Activated naive CD8-positive, alpha-beta T cell treated with anti-CD3 and anti-CD28 coated beads, Interleukin-2, amount 50 U/mL, for 24 hours (primary cell): Measurements from ENCODE around the gene FBXO11.

Experiments
- ATAC-seq: fragments of 150-1000 bp; cut with Tn5 transposase; one replicate; pipeline ENCODE4 v1.10.0; 2021
- DNase-seq: peaks from one replicate; pipeline ENCODE4 v3.0.0; 2021
- H3K27ac Mint-ChIP-seq: one replicate; pipeline ENCODE4 v1.8.0; 2021; ENCODE audit warnings: mild to moderate bottlenecking, mixed read lengths
- H3K27me3 Mint-ChIP-seq: one replicate; pipeline ENCODE4 v1.8.0; 2021; ENCODE audit warnings: mixed read lengths
- H3K36me3 Mint-ChIP-seq: one replicate; pipeline ENCODE4 v1.8.0; 2021; ENCODE audit warnings: low read depth, mixed read lengths
- H3K4me1 Mint-ChIP-seq: one replicate; pipeline ENCODE4 v1.8.0; 2021; ENCODE audit warnings: mixed read lengths
- H3K4me3 Mint-ChIP-seq: one replicate; pipeline ENCODE4 v1.8.0; 2021; ENCODE audit warnings: mild to moderate bottlenecking, moderate library complexity, mixed read lengths
- H3K9me3 Mint-ChIP-seq: one replicate; pipeline ENCODE4 v1.8.0; 2021; ENCODE audit warnings: mixed read lengths

Gene FBXO11

GRCh38 chr2:47843407-47843806 is 62.9 kb downstream of the FBXO11 start:
- Mint-ChIP-seq H3K4me1 (peaks cover 37% of the 10 kb centered on the region), H3K9me3 (no peaks in the 10 kb centered on the region), H3K4me3 (no peak overlapping the region), H3K27me3 (no peaks in the 10 kb centered on the region), H3K36me3 (peaks cover 15% of the 10 kb centered on the region), H3K27ac (peak overlapping the region; percentile 22)
- ATAC-seq (no peak), DNase-seq (no peak)

- ATAC-seq (peak; percentile 43), DNase-seq (no peak)
- no peak overlapping the region for H3K4me3 Mint-ChIP-seq
- peaks cover 13% of the 10 kb centered on the region for H3K36me3 Mint-ChIP-seq
- H3K27ac Mint-ChIP-seq: peak overlapping the region; percentile 22
- H3K27me3 Mint-ChIP-seq: no peaks in the 10 kb centered on the region
- H3K9me3 Mint-ChIP-seq: no peaks in the 10 kb centered on the region
- peaks cover 35% of the 10 kb centered on the region for H3K4me1 Mint-ChIP-seq
Observed at GRCh38 chr2:47842846-47843245, 63.5 kb downstream of the FBXO11 start.

- ATAC-seq (no peak), DNase-seq (no peak)
- H3K36me3 Mint-ChIP-seq: peaks cover 27% of the 10 kb centered on the region
- H3K27me3 Mint-ChIP-seq: no peaks in the 10 kb centered on the region
- peaks cover 18% of the 10 kb centered on the region for H3K4me1 Mint-ChIP-seq
- no peaks in the 10 kb centered on the region for H3K9me3 Mint-ChIP-seq
- H3K4me3 Mint-ChIP-seq: no peak overlapping the region
- no peak overlapping the region for H3K27ac Mint-ChIP-seq
Observed at GRCh38 chr2:47838686-47839085, 67.6 kb downstream of the FBXO11 start.

- Mint-ChIP-seq H3K27ac (no peak overlapping the region), H3K4me3 (no peak overlapping the region), H3K36me3 (peaks cover 25% of the 10 kb centered on the region)
Observed at GRCh38 chr2:47838249-47838648, 68.0 kb downstream of the FBXO11 start.

GRCh38 chr2:47833516-47833968 is 72.8 kb downstream of the FBXO11 start:
- Mint-ChIP-seq H3K27ac (no peak overlapping the region), H3K27me3 (no peaks in the 10 kb centered on the region), H3K36me3 (peaks cover 34% of the 10 kb centered on the region), H3K4me1 (peaks cover 3% of the 10 kb centered on the region), H3K4me3 (no peak overlapping the region), H3K9me3 (no peaks in the 10 kb centered on the region)
- ATAC-seq (no peak), DNase-seq (no peak)

More at GRCh38 chr2:47838249-47838648, 68.0 kb downstream of the FBXO11 start:
- DNase-seq (no peak), ATAC-seq (no peak)
- Mint-ChIP-seq H3K9me3 (no peaks in the 10 kb centered on the region), H3K4me1 (peaks cover 15% of the 10 kb centered on the region), H3K27me3 (no peaks in the 10 kb centered on the region)

GRCh38 chr2:47822518-47822917 is 83.8 kb downstream of the FBXO11 start:
- Mint-ChIP-seq H3K27me3 (no peaks in the 10 kb centered on the region), H3K4me1 (no peaks in the 10 kb centered on the region), H3K27ac (no peak overlapping the region), H3K4me3 (no peak overlapping the region), H3K9me3 (no peaks in the 10 kb centered on the region), H3K36me3 (peaks cover 51% of the 10 kb centered on the region)
- no peak for ATAC-seq
- DNase-seq: no peak

- no peaks in the 10 kb centered on the region for H3K27me3 Mint-ChIP-seq
- no peak overlapping the region for H3K27ac Mint-ChIP-seq
- H3K4me3 Mint-ChIP-seq: no peak overlapping the region
- H3K9me3 Mint-ChIP-seq: no peaks in the 10 kb centered on the region
- no peaks in the 10 kb centered on the region for H3K4me1 Mint-ChIP-seq
- peaks cover 54% of the 10 kb centered on the region for H3K36me3 Mint-ChIP-seq
- DNase-seq (no peak), ATAC-seq (no peak)
Observed at GRCh38 chr2:47819834-47820233, 86.5 kb downstream of the FBXO11 start.

GRCh38 chr2:47818777-47819176 is 87.5 kb downstream of the FBXO11 start:
- H3K4me1 Mint-ChIP-seq: no peaks in the 10 kb centered on the region
- H3K4me3 Mint-ChIP-seq: no peak overlapping the region
- H3K9me3 Mint-ChIP-seq: no peaks in the 10 kb centered on the region
- peaks cover 60% of the 10 kb centered on the region for H3K36me3 Mint-ChIP-seq
- no peak for DNase-seq
- ATAC-seq: no peak
- H3K27me3 Mint-ChIP-seq: no peaks in the 10 kb centered on the region
- H3K27ac Mint-ChIP-seq: no peak overlapping the region

- Mint-ChIP-seq H3K4me1 (peaks cover 18% of the 10 kb centered on the region), H3K27ac (no peak overlapping the region), H3K36me3 (peaks cover 71% of the 10 kb centered on the region), H3K9me3 (no peaks in the 10 kb centered on the region), H3K4me3 (no peak overlapping the region), H3K27me3 (no peaks in the 10 kb centered on the region)
- no peak for ATAC-seq
- no peak for DNase-seq
Observed at GRCh38 chr2:47815764-47816163, 90.5 kb downstream of the FBXO11 start.

- Mint-ChIP-seq H3K36me3 (peaks cover 68% of the 10 kb centered on the region), H3K4me3 (no peak overlapping the region), H3K9me3 (no peaks in the 10 kb centered on the region), H3K4me1 (peaks cover 23% of the 10 kb centered on the region), H3K27me3 (no peaks in the 10 kb centered on the region), H3K27ac (peak overlapping the region; percentile 63)
- DNase-seq: no peak
- no peak for ATAC-seq
Observed at GRCh38 chr2:47811668-47812067, 94.6 kb downstream of the FBXO11 start.

- Mint-ChIP-seq H3K27me3 (no peaks in the 10 kb centered on the region), H3K4me1 (peaks cover 26% of the 10 kb centered on the region), H3K4me3 (no peak overlapping the region), H3K27ac (peak overlapping the region; percentile 67), H3K36me3 (peaks cover 70% of the 10 kb centered on the region), H3K9me3 (no peaks in the 10 kb centered on the region)
- DNase-seq: no peak
- ATAC-seq: no peak
Observed at GRCh38 chr2:47810850-47811249, 95.4 kb downstream of the FBXO11 start.

GRCh38 chr2:47809903-47810302 is 96.4 kb downstream of the FBXO11 start:
- peaks cover 78% of the 10 kb centered on the region for H3K36me3 Mint-ChIP-seq

GRCh38 chr2:47808614-47809013 is 97.7 kb downstream of the FBXO11 start:
- no peak for ATAC-seq
- DNase-seq: no peak
- H3K36me3 Mint-ChIP-seq: peaks cover 82% of the 10 kb centered on the region
- H3K4me3 Mint-ChIP-seq: no peak overlapping the region
- peak overlapping the region; percentile 64 for H3K27ac Mint-ChIP-seq
- no peaks in the 10 kb centered on the region for H3K9me3 Mint-ChIP-seq
- H3K27me3 Mint-ChIP-seq: no peaks in the 10 kb centered on the region
- peaks cover 26% of the 10 kb centered on the region for H3K4me1 Mint-ChIP-seq

More at GRCh38 chr2:47809903-47810302, 96.4 kb downstream of the FBXO11 start:
- H3K27ac Mint-ChIP-seq: no peak overlapping the region
- no peak overlapping the region for H3K4me3 Mint-ChIP-seq
- peaks cover 26% of the 10 kb centered on the region for H3K4me1 Mint-ChIP-seq
- H3K27me3 Mint-ChIP-seq: no peaks in the 10 kb centered on the region
- no peak for DNase-seq
- H3K9me3 Mint-ChIP-seq: no peaks in the 10 kb centered on the region
- ATAC-seq: no peak

- H3K27me3 Mint-ChIP-seq: no peaks in the 10 kb centered on the region
- ATAC-seq (no peak), DNase-seq (no peak)
- peaks cover 86% of the 10 kb centered on the region for H3K36me3 Mint-ChIP-seq
- peaks cover 10% of the 10 kb centered on the region for H3K9me3 Mint-ChIP-seq
- no peak overlapping the region for H3K4me3 Mint-ChIP-seq
- H3K27ac Mint-ChIP-seq: no peak overlapping the region
- H3K4me1 Mint-ChIP-seq: peaks cover 8% of the 10 kb centered on the region
Observed at GRCh38 chr2:47805850-47806249, 100.4 kb downstream of the FBXO11 start.

- H3K4me1 Mint-ChIP-seq: peaks cover 7% of the 10 kb centered on the region
- DNase-seq (no peak), ATAC-seq (no peak)
- H3K36me3 Mint-ChIP-seq: peaks cover 95% of the 10 kb centered on the region
- no peaks in the 10 kb centered on the region for H3K27me3 Mint-ChIP-seq
- no peak overlapping the region for H3K27ac Mint-ChIP-seq
- H3K9me3 Mint-ChIP-seq: peaks cover 10% of the 10 kb centered on the region
- H3K4me3 Mint-ChIP-seq: no peak overlapping the region
Observed at GRCh38 chr2:47803770-47804169, 102.5 kb downstream of the FBXO11 start.

GRCh38 chr2:47803363-47803762 is 102.9 kb downstream of the FBXO11 start:
- Mint-ChIP-seq H3K36me3 (peaks cover 97% of the 10 kb centered on the region), H3K9me3 (peaks cover 10% of the 10 kb centered on the region), H3K27me3 (no peaks in the 10 kb centered on the region), H3K4me3 (no peak overlapping the region), H3K4me1 (peaks cover 8% of the 10 kb centered on the region), H3K27ac (no peak overlapping the region)
- DNase-seq (no peak), ATAC-seq (no peak)
